ENCODE results near the gene BHLHE41.

The BHLHE41 gene

DNA sequence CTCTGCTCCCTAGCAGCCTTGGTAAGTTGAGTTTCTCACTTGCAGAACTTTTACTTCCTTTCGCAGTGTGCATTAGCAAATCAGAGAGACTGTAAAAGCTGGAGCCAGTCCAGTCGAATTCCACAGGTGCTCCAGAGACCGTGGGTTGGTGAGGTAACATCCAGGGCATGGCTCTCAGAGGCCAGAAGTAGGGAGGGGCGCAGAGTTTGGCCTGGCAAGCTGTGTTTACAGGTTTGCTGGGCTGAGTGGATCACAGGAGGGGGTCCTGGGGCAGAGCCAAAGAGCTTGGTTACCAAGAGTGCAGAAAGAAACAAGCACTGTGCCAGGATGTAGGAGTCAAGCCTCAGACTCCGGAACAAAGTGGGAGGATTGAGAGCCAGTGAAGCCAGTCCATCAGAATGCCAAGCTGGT lies 10.2 kb upstream of the BHLHE41 start:
- peak in 3 of 10 donors; percentile 72 to 86 (median 77) for DNase-seq
- intact Hi-C loops (cut with DNase I) = no loop called here

DNA sequence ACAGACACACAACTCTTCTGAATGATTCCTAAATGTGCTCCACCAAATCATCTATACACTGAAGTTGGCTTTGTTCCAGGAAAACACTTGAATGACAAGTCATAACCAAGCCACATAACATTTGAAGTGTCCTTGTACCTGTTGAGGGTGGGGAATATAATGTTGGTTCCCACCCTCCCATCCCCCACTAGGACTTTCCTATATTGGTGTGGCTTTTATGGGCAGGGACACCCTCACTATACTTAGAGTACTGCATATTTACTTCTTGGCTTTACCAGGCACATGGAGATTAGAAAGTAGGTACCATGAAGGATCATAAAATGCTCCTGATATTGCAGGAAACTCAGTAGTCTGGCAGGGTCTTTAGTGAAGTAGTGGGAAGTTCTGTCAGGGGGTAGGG lies 9.7 kb upstream of the BHLHE41 start:
- intact Hi-C loops (cut with DNase I) = loop anchor here (5.0 kb wide), 2 partner anchors 53 to 138 kb away; no protein-coding TSS in a partner anchor
- no peak for DNase-seq

DNA sequence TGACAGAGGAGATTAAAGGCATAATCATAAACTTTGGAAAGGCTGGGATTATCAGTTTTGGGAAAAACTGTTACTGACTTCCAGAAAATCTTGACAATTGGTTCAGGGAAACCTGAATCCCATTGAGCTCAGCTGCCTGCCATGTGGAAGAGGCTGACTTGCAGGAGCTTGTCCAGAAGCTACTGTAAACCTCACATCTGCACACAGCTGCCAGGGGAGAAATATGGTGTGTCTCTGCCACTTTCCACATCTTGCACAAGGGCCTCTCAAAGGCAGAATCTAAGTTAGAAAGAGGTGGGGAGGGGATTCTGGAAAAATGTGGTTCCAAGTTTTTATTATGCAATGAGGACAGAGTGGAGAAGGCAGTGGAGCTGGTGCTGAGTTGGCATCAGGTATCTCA lies 8.7 kb upstream of the BHLHE41 start:
- intact Hi-C loops (cut with DNase I) = loop anchor here (5.0 kb wide), 2 partner anchors 54 to 139 kb away; no protein-coding TSS in a partner anchor
- DNase-seq = no peak

DNA sequence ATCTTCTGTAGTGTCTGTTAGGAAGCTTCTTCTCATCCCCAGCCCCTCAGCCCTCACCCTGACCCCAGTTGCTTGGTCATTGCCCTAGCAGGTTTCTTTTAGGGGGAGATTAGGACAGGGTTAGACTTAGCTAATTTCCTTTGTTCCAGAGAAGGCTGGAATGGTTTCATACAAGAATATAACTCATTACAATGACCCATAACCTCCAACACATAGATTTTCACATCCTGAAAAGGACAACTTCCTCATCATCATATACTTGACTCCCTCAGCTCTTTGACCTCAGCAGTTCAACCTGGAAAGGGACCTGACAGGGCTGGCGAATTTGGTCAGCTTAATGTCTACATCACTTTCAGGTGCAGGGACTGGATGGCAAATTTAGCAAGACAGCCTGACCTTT lies 8.0 kb upstream of the BHLHE41 start:
- no peak for DNase-seq
- intact Hi-C loops (cut with DNase I) = loop anchor here (5.0 kb wide), 2 partner anchors 54 to 139 kb away; no protein-coding TSS in a partner anchor

DNA sequence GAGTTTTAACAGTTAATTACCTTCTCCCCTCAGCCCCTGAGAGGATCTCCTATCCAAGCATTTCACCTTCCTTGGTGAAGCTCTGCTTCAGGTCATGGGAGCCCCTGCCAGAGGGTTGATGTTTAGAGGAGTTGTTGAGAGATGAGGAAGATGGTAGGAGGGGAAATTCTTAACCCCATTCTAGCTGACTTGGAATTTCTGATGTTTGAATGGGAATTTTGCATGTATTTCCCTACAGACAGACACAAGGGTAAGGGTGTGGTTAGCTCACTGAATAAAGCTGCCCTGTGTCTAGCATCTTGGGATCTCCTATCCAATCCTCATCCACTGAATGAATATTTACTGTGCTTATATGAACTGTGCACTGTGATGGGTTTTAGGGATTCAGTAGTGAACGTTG lies 7.1 kb upstream of the BHLHE41 start:
- intact Hi-C loops (cut with DNase I) = loop anchor here (5.0 kb wide), 2 partner anchors 55 to 140 kb away; no protein-coding TSS in a partner anchor
- no peak for DNase-seq

DNA sequence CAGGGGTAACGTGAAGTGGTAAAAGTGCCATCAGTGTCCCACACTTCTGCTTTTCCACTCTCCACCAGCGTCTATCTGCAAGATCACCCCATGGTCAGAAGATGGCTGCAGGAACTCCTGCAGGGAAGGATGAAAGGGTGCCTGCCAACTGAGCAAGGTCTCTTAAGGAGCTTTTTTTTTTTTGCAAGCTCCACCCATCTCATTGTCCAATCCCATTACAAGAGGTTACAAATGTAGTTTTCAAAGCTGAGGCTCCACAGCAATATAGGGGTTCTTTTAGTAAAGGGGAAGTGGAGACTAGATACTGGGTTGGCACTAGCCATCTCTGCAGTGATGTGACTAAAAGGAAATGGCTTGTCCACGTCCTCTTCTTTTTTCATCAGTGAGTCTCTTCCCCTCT lies 5.9 kb upstream of the BHLHE41 start:
- intact Hi-C loops (cut with DNase I) = loop anchor here (5.0 kb wide), 2 partner anchors 57 to 142 kb away; no protein-coding TSS in a partner anchor
- no peak for DNase-seq

DNA sequence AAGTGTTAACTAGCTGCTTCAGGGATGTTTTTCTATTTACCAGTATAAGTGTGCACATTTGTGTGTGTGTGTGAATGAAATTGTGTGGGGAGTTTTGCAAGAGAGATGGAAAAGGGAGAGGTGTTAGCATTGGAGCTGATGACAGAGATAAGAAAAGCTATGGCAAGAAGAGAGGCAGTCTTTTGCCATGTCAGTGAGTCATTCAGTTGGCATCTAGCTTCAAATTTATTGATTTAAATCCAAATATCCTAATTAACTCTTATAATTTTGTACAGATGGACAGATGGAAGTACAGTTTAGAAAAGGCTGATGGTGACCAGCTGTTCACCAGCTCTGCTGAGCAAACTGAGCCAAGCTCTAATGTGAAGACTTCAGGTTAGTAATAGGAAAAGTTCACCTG lies 3.3 kb upstream of the BHLHE41 start:
- intact Hi-C loops (cut with DNase I) = loop anchor here (5.0 kb wide), 1 partner anchor 484 kb away; no protein-coding TSS in a partner anchor
- no peak for DNase-seq

DNA sequence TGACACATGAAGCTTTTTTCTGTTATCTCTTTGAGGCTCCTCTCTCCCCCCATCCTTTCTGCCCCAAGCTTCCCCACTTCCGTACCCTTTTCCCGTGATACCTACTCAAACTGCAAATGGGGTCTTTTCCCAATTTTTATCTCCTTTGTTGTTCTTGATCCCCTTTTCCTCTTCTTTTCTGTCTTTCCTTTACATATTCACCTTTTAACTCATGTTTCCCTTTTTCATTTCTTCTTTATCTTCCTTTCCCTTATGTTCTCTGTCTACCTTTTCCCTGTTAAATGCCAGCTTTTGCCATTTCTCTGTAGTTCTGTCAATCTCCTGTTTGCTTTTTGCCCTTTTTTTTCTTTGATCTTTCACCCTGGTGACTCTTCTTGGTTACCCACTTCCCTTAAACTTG lies 2.6 kb upstream of the BHLHE41 start:
- intact Hi-C loops (cut with DNase I) = loop anchor here (2.0 to 5.0 kb wide), 3 partner anchors 69 to 485 kb away; no protein-coding TSS in a partner anchor
- DNase-seq = no peak

DNA sequence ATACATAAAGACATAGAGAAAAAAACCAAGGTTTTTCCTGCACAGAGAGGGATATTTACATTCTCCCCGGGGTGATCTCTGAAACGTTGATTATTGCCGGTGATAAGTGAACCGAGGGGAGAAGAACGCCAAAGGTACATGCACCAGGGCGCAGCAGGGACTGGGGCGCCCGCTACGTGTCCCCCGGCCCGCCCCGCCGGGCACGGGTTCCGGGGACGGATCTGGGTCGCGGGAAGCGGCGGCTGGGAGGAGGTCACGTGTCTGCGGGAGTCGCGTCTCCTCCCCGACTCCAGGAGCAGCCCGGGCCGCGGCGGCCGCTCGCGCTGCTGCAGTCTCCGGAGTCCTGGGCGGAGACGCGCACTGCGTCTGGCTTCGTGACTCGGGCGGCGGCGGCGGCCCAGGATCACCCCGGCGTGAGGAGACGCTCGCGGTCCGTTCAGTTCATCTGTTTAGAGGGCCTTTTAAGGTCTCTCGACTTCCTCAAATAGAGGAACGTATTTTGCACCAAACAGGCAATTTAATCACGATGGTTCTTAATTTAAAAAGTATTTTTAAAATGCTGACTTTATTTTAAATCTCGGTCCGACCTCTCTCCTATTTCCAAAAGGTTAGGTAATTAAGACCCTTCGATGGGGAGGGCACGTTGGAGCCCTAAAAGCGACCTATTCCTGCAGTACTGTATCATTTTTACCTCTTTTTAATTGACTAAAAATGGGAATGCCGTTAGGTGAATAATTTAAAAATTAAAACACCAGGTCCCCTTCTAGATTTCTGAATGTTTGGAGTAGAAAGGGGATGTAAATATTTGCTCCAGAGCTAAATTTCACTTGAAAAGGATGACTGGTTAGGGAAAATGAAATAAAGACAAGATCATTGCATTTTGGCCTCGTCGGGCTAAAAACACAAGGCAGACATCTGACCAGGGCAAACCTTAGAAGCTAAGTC lies 1.8 kb upstream of the BHLHE41 start:
- DNase-seq = peak; percentile 76 to 98 (median 88)
- intact Hi-C loops (cut with DNase I) = loop anchor here (2.0 to 5.0 kb wide), 3 partner anchors 70 to 486 kb away; no protein-coding TSS in a partner anchor

DNA sequence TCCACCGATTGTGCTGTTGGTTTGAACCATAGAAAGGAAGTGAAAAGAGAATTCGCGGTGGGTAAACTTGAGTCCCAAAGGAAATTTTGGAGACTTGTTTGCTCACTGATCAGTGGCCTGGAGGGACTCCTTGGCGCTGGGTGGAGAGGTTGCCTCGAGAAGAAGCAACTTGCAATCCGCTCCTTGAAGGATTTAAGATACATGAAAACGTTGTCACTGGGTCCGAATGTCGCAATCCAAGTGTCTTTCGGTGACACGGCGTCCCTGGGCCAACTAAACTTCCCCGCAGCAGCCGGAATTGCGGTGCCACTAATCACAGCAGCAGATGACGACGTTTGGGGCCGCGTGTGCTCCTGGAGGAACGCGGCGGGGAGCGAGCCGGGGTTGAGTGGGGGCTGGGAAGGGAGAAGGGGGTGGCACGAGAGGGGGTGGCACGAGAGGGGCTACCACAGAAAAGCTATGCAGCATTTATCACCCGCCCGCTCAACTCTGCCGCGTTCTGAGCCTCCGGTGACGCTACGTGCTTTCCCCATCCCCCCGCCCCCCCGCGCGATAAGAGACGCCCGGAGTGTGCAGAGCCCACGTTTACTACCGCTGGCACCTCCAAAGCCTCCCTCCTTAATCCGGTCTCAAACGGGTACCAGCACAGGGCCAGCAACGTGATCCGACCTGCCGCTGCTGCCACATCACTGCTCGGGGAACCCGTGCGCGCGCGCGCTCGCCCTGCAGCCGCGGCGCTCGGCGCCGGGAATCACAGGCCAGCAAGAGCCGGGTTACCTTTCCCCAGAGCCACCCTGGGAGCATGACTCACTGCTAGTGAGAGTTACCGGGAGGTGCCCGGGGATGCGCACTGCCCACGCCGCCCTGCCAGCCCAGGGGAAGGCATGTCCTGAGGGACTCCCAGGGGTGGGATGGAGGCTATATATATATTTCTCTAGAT lies 833 bp upstream of the BHLHE41 start:
- intact Hi-C loops (cut with DNase I) = loop anchor here (2.0 to 5.0 kb wide), 3 partner anchors 71 to 487 kb away; no protein-coding TSS in a partner anchor
- peak; percentile 58 to 97 (median 82) for DNase-seq

DNA sequence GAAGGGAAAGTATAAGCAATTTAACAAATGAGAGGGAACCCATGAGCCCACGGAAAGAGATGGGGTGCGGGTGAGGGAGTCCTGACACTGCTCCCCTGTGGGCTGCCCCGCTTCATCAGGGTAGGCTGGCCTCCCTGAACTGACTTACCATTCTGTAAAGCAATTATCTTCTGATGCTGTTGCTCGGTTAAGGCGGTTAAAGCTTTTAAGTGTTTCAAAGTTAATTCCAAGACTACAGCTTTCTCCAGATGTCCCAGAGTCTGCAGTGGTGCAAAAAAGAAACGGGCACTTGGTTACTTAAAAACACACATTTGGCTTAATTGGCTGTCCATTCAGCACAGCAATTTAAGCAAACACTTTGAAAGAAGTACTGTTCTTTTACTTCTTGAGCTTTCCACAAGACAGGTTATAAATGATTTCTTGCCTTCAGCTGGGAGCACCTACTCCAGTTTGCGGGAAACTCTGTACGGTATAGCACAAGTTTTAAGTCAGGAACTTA lies 1.3 kb downstream of the BHLHE41 start:
- intact Hi-C loops (cut with DNase I) = loop anchor here (2.0 to 5.0 kb wide), 2 partner anchors 103 to 814 kb away; partner anchors contain the start of genes FGFR1OP2 and INTS13
- no peak for DNase-seq

DNA sequence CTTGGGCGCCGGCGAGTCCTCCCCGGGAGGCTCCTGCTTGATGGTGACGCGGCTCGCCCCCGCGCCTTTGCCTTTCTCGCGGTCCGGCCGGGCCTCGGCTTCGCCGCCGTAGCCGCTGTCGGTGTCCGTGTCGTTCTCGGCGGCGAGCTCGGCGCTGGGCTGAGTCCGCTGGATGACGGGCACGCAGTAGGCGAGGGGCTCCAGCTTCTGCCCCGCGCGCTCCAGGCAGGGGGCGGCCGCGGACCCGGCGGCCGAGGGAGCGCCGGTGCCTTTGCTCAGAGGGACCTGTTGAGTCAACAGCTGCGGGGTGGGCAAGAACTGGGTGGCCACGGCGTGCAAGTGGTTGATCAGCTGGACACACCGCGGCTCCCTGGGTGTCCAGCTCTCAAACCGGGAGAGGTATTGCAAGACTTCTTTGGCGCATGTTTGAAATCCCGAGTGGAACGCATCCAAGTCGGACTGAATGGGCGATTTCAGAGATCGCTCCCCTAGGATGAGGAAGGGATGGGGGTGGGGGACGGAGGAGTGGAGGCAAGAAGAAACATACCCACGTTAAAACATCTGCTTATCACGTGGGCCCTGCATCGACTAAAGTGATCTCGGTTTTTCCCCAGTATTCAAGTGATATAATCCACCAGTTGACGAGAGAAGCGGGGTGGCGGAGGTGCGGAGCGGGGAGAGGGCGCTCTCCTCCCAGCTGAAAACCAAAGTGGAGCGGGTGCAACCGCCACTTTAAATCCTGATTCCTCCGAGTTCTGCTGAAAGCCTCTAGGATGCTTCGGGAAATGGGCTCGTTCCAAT lies 2.0 kb downstream of the BHLHE41 start:
- peak; percentile 63 to 95 (median 70) for DNase-seq
- intact Hi-C loops (cut with DNase I) = loop anchor here (2.0 to 5.0 kb wide), 2 partner anchors 104 to 814 kb away; partner anchors contain the start of genes FGFR1OP2 and INTS13

DNA sequence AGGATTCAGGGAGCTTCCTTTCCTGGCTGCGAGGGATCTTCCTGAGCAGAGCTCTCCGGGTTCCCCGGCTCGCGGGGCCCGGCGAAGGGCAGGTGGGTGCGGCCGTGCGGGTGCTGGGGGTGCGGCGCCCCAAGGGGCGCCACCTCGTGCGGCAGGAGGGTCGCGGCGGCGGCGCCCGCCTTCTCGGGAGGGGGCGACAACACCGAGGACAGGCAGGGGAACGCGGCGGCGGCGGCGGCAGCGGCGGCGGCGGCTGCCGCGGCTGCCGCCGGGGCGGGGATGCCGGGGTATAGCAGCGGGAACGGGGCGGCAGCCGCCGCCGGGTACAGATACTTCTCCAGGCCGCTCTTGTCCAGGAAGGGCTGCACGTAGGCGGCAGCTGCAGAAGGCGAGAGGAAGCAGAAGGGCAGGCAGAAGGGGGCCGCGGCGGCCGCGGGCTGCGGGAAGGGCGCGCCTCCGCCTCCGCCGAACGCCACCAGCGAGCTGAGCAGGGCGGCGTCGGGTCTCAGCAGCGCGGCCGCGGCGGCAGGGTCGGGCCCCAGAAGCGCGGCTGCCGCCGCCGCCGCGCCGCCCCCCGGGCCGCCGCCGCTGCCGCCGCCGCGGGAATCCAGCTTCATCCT lies 2.7 kb downstream of the BHLHE41 start:
- DNase-seq = peak in 5 of 10 donors; percentile 32 to 83 (median 73)
- intact Hi-C loops (cut with DNase I) = loop anchor here (2.0 to 5.0 kb wide), 2 partner anchors 105 to 815 kb away; partner anchors contain the start of genes FGFR1OP2 and INTS13

DNA sequence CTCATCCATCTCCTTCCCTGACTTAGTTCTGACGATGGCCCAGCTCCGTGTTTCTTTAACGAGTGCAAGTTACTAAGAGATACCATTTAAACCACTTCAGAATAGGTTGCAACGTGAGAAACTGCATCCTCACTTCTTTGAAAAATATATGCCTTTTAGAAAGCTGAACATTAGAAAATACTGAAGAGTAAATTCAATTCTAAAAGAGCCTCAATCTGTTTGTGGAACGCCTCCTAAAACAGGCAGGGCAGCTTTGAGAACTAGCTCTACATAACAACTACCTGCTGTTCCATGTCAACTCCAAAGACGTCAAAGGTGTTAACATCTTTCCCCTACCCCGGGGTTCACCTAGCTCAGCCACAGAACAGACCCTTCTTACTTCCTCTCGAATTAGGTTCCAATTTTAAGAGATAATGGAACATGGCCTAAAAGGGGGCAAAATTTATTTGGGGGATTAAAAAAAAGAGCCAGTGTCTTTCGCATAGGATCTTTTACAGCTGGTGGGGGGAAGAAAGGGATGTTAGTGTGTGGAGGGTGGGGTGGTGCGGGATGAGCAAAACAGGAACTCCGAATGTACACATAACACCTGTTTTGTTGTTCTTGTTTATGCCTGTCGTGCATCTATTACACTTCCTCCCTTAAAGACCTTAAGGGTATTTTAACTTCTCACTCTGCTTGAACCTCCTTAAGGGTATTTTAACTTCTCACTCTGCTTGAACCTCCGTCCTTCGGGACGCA lies 3.3 kb downstream of the BHLHE41 start:
- no peak for DNase-seq
- intact Hi-C loops (cut with DNase I) = loop anchor here (2.0 to 5.0 kb wide), 2 partner anchors 105 to 816 kb away; partner anchors contain the start of genes FGFR1OP2 and INTS13

DNA sequence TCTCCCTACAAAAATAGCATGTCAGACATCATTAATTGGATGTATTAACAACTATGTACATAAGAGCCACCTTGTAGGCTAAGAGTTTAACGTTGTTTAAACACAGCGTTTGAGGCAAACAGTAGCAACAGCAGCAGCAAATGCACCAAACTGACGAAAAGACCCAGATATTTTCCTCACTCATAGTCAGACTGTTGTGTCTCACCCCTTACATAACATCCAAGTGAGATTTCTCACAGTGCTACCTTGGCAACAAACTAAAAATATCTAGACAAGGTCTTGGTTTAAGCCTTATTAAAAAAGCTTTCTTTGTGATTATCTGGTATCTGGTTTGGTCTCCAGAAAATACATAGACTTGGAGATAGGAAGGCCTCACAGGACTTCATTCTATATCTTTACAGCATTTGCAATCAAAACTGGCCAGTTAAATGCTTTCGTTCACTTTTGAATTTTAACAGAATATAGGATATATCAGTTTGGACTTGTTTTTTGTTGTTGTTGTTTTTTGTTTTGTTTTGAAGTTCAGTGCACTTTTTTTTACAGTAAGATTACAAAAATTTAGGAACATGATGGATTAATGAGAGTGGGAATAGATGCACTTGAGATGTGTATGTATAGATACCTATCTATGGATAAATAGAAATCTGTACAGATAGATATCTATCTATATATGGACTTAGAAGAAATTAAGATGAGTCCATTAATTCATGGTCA lies 4.1 kb downstream of the BHLHE41 start:
- intact Hi-C loops (cut with DNase I) = loop anchor here (5.0 kb wide), 1 partner anchor 817 kb away; the partner anchor contains the start of genes FGFR1OP2 and INTS13
- DNase-seq = no peak

DNA sequence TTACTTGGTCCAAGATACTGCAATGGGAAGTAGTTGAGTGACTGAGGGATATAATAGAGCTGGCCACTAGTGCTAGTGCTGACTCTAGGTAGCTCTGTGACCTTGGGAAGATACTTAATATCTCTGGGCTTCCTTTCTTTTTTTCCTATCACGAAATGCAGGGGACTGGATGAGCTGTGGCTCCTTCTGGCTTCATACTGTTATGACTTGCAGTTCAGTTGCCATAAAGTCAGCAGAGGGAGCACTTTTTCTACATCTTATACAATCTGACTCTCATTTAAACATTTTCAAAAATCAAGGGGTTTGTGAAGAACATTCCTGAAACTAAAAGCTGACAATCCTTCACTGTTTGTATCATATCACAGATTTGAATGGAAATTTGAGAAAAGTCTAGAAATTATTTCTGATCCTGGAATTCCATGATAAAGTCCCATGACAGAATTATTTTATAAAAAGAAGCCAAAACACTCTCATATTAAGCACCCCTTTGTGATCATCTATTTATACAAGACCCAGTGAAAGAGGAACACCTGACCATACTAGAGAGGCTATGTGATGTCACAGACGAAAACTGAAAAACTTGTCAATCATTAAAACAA lies 5.3 kb downstream of the BHLHE41 start:
- DNase-seq = peak in 1 of 10 donors; percentile 17
- intact Hi-C loops (cut with DNase I) = loop anchor here (5.0 to 10.0 kb wide), 2 partner anchors 395 to 583 kb away; no protein-coding TSS in a partner anchor

All from posterior cingulate gyrus (tissue), 11 donors.